Peyer's patch (tissue), 4 donors: ENCODE measurements around the gene FA2H.

ENCODE experiments used
- CTCF ChIP-seq, 6 experiments: fragments of 450-650 bp in 4 of 6; fragments of 200-600 bp in 2 of 6; sonication (generic) in 1 of 6; IDR thresholded peaks; one replicate each; pipeline ENCODE4 v1.5.1; 2017 to 2019; ENCODE audit warnings: antibody characterized with exemption in 6 of 6, mild to moderate bottlenecking in 3 of 6, moderate library complexity in 1 of 6
- POLR2A ChIP-seq, 2 donors: fragments of 450-650 bp; IDR thresholded peaks; one replicate each; pipeline ENCODE4 v1.5.1; 2017; ENCODE audit warnings: antibody characterized with exemption in 2 of 2, mild to moderate bottlenecking in 2 of 2, moderate library complexity in 2 of 2

GRCh38 chr16:74698222-74698621 lies 76.4 kb downstream of the FA2H start:
- TF ChIP-seq CTCF (IDR thresholded peaks at IDR 0.05) (no peak), POLR2A (IDR thresholded peaks at IDR 0.05) (no peak)
